ENCODE measurements around the gene CCDC9.
"Not testable (repeated sequence)": the region's sequence is repeated elsewhere in the genome, so short reads cannot be mapped to it uniquely, and the experiment has no call there.

CCDC9 gene

GRCh38 chr19:47261946-47262793, 5.8 kb downstream of the CCDC9 start:
- not testable (repeated sequence) for DNase-seq

GRCh38 chr19:47264629-47265028, 8.3 kb downstream of the CCDC9 start:
- DNase-seq, result no peak

- DNase-seq, result no peak
These were observed 10.1 kb downstream of the CCDC9 start for GRCh38 chr19:47266401-47266941.

- no peak for DNase-seq
These were observed 11.0 kb downstream of the CCDC9 start for GRCh38 chr19:47267350-47267759.

- DNase-seq, result no peak
These were observed 11.7 kb downstream of the CCDC9 start for GRCh38 chr19:47268028-47268427.

GRCh38 chr19:47269596-47269995, 13.3 kb downstream of the CCDC9 start:
- DNase-seq, result no peak

- DNase-seq, result no peak
These were observed 14.1 kb downstream of the CCDC9 start for GRCh38 chr19:47270408-47270807.

- no peak for DNase-seq
These were observed 15.6 kb downstream of the CCDC9 start for GRCh38 chr19:47271949-47272348.

GRCh38 chr19:47272448-47273312, 16.4 kb downstream of the CCDC9 start:
- peak; percentile 85 for DNase-seq

- DNase-seq, result peak; percentile 97
These were observed 17.2 kb downstream of the CCDC9 start for GRCh38 chr19:47273313-47274070.

GRCh38 chr19:47274071-47274890, 18.0 kb downstream of the CCDC9 start, which contains the start of gene INAFM1:
Gene INAFM1, plus strand, starts transcription at chr19:47274885. Its CDS starts 35 bp downstream, at chr19:47274920.
- DNase-seq, result peak; percentile 97

GRCh38 chr19:47274891-47275761, 18.8 kb downstream of the CCDC9 start:
- peak; percentile 66 for DNase-seq

- DNase-seq, result no peak
These were observed 19.6 kb downstream of the CCDC9 start for GRCh38 chr19:47275791-47276461.

GRCh38 chr19:47276513-47276912, 20.2 kb downstream of the CCDC9 start:
- not testable (repeated sequence) for DNase-seq

GRCh38 chr19:47280183-47280797, 24.0 kb downstream of the CCDC9 start:
- DNase-seq, result peak; percentile 32

- DNase-seq, result no peak
These were observed 27.2 kb downstream of the CCDC9 start for GRCh38 chr19:47283405-47284059.

- peak; percentile 86 for DNase-seq
These were observed 28.1 kb downstream of the CCDC9 start for GRCh38 chr19:47284324-47284899.

- peak; percentile 93 for DNase-seq
These were observed 39.7 kb downstream of the CCDC9 start for GRCh38 chr19:47296036-47296435.

GRCh38 chr19:47300867-47301266, 44.5 kb downstream of the CCDC9 start:
- not testable (repeated sequence) for DNase-seq

Data from eye (tissue), 1 donor.